ENCODE measurements around the gene ARL14EP. TPM values are rescaled to one million over a fixed set of nuclear protein-coding genes. Genes with fewer than 3 reads are reported as not detected.

ARL14EP gene
- total RNA-seq, 1 donor from 2014 or later: 54.8 TPM

GRCh38 chr11:30358536-30358935 lies 35.6 kb downstream of the ARL14EP start:
- no peaks in the 10 kb centered on the region for H3K9me3 ChIP-seq (ENCODE audit: low read depth)
- H3K4me1 ChIP-seq: peaks cover 2% of the 10 kb centered on the region
- no peak overlapping the region for H3K27ac Mint-ChIP-seq
- no peak overlapping the region for H3K4me3 Mint-ChIP-seq
- H3K27me3 Mint-ChIP-seq (ENCODE audit: insufficient read depth, low read depth): peaks cover 4% of the 10 kb centered on the region
- H3K79me2 ChIP-seq (ENCODE audit: low read depth): no peaks in the 10 kb centered on the region
- no peak overlapping the region for H3K9ac ChIP-seq
- H3K27ac ChIP-seq: no peak overlapping the region
- no peak overlapping the region for H2AFZ ChIP-seq (replicated peaks)
- H3K9me3 Mint-ChIP-seq: no peaks in the 10 kb centered on the region
- no peaks in the 10 kb centered on the region for H3K36me3 ChIP-seq
- no peaks in the 10 kb centered on the region for H3F3A ChIP-seq (ENCODE audit: low read depth)
- no peak for DNase-seq (ENCODE audit: low spot score)
- H3K4me3 ChIP-seq: no peak overlapping the region
- TF ChIP-seq, protein P1, sequence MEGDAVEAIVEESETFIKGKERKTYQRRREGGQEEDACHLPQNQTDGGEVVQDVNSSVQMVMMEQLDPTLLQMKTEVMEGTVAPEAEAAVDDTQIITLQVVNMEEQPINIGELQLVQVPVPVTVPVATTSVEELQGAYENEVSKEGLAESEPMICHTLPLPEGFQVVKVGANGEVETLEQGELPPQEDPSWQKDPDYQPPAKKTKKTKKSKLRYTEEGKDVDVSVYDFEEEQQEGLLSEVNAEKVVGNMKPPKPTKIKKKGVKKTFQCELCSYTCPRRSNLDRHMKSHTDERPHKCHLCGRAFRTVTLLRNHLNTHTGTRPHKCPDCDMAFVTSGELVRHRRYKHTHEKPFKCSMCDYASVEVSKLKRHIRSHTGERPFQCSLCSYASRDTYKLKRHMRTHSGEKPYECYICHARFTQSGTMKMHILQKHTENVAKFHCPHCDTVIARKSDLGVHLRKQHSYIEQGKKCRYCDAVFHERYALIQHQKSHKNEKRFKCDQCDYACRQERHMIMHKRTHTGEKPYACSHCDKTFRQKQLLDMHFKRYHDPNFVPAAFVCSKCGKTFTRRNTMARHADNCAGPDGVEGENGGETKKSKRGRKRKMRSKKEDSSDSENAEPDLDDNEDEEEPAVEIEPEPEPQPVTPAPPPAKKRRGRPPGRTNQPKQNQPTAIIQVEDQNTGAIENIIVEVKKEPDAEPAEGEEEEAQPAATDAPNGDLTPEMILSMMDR (IDR thresholded peaks at IDR 0.05): no peak
- TF ChIP-seq EZH2phosphoT487 (IDR thresholded peaks at IDR 0.05): no peak
- no peak for TF ChIP-seq EZH2 (IDR thresholded peaks at IDR 0.05)
- no peak overlapping the region for H3K4me2 ChIP-seq
- no peaks in the 10 kb centered on the region for H3K27me3 ChIP-seq
- no peaks in the 10 kb centered on the region for H4K20me1 ChIP-seq (ENCODE audit: low read depth)
- no peaks in the 10 kb centered on the region for H3K4me1 Mint-ChIP-seq
- no peaks in the 10 kb centered on the region for H3K36me3 Mint-ChIP-seq

- no peaks in the 10 kb centered on the region for H4K20me1 ChIP-seq (ENCODE audit: low read depth)
- H3K4me2 ChIP-seq: no peak overlapping the region
- no peaks in the 10 kb centered on the region for H3K36me3 Mint-ChIP-seq
- DNase-seq (ENCODE audit: low spot score): no peak
- no peak overlapping the region for H3K27ac Mint-ChIP-seq
- peaks cover 4% of the 10 kb centered on the region for H3K27me3 Mint-ChIP-seq (ENCODE audit: insufficient read depth, low read depth)
- H3F3A ChIP-seq (ENCODE audit: low read depth): no peaks in the 10 kb centered on the region
- no peaks in the 10 kb centered on the region for H3K9me3 ChIP-seq (ENCODE audit: low read depth)
- H3K4me3 Mint-ChIP-seq: no peak overlapping the region
- no peak overlapping the region for H3K27ac ChIP-seq
- no peaks in the 10 kb centered on the region for H3K27me3 ChIP-seq
- H3K4me3 ChIP-seq: no peak overlapping the region
- peaks cover 17% of the 10 kb centered on the region for H3K4me1 ChIP-seq
- H3K79me2 ChIP-seq (ENCODE audit: low read depth): no peaks in the 10 kb centered on the region
- H3K9ac ChIP-seq: no peak overlapping the region
- peaks cover 9% of the 10 kb centered on the region for H3K4me1 Mint-ChIP-seq
- H3K9me3 Mint-ChIP-seq: no peaks in the 10 kb centered on the region
- H3K36me3 ChIP-seq: no peaks in the 10 kb centered on the region
- H2AFZ ChIP-seq (replicated peaks): no peak overlapping the region
- TF ChIP-seq EZH2 (IDR thresholded peaks at IDR 0.05): no peak
- TF ChIP-seq, protein P1 (IDR thresholded peaks at IDR 0.05): no peak
- TF ChIP-seq EZH2phosphoT487 (IDR thresholded peaks at IDR 0.05): no peak
Measured at GRCh38 chr11:30360741-30361140, 37.8 kb downstream of the ARL14EP start.

DNA sequence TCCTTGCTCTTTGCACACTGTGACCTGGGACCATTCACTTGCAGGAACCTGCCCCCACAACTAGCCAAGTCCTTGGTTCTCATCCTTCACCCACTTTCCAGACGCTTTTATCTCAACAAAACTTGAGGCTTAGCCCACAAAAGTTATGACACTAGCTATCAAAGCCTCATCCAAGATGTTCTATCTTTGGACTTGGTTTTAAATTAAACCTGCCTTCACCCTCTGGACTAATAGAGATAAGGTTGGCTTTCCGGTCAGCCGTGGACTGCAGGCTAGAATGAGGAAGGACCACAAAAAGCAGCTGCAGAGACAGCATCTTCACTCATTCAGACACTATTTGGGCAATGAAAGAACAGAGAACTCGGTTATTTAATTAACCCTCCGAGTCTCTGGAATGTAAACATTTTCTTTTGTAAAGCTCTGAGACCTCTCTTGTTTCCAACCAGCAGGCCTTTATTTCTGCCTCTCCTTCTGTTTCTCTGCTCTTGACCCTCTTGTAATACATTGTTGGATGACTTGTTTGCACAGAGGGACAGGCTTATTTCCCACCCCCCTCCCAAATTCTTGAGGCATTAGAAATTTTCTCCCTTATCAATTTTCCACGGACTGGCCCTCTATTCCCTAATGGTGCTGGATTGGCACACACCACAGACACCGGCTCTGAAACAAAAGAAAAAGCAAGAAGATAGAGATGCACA lies 41.4 kb downstream of the ARL14EP start:
- no peak overlapping the region for H3K9ac ChIP-seq
- Mint-ChIP-seq H3K27ac (no peak overlapping the region), H3K27me3 (ENCODE audit: insufficient read depth, low read depth) (peaks cover 2% of the 10 kb centered on the region), H3K4me3 (no peak overlapping the region), H3K9me3 (peaks cover 3% of the 10 kb centered on the region), H3K4me1 (peaks cover 13% of the 10 kb centered on the region), H3K36me3 (no peaks in the 10 kb centered on the region)
- H3K9me3 ChIP-seq (ENCODE audit: low read depth): no peaks in the 10 kb centered on the region
- DNase-seq (ENCODE audit: low spot score): peak; percentile 32
- no peaks in the 10 kb centered on the region for H4K20me1 ChIP-seq (ENCODE audit: low read depth)
- no peaks in the 10 kb centered on the region for H3K27me3 ChIP-seq
- H2AFZ ChIP-seq (replicated peaks): peak overlapping the region; percentile 1
- no peaks in the 10 kb centered on the region for H3K36me3 ChIP-seq
- TF ChIP-seq EZH2 (IDR thresholded peaks at IDR 0.05): no peak
- TF ChIP-seq, protein P1 (IDR thresholded peaks at IDR 0.05): no peak
- TF ChIP-seq EZH2phosphoT487 (IDR thresholded peaks at IDR 0.05): no peak
- H3K27ac ChIP-seq: no peak overlapping the region
- H3K4me2 ChIP-seq: peak overlapping the region; percentile 51
- H3K79me2 ChIP-seq (ENCODE audit: low read depth): no peaks in the 10 kb centered on the region
- peaks cover 17% of the 10 kb centered on the region for H3K4me1 ChIP-seq
- no peak overlapping the region for H3K4me3 ChIP-seq
- H3F3A ChIP-seq (ENCODE audit: low read depth): no peaks in the 10 kb centered on the region

Measured in neural progenitor cell (in vitro differentiated cells).